GF-D8 (cell line): ENCODE results near the gene NQO2.
"Not testable (repeated sequence)": the region's sequence is repeated elsewhere in the genome, so short reads cannot be mapped to it uniquely, and the experiment has no call there.

Experiments used
- DNase-seq: peaks from one replicate; lab custom pipeline; 2025; lab: John Stamatoyannopoulos, UW

The NQO2 gene

DNA sequence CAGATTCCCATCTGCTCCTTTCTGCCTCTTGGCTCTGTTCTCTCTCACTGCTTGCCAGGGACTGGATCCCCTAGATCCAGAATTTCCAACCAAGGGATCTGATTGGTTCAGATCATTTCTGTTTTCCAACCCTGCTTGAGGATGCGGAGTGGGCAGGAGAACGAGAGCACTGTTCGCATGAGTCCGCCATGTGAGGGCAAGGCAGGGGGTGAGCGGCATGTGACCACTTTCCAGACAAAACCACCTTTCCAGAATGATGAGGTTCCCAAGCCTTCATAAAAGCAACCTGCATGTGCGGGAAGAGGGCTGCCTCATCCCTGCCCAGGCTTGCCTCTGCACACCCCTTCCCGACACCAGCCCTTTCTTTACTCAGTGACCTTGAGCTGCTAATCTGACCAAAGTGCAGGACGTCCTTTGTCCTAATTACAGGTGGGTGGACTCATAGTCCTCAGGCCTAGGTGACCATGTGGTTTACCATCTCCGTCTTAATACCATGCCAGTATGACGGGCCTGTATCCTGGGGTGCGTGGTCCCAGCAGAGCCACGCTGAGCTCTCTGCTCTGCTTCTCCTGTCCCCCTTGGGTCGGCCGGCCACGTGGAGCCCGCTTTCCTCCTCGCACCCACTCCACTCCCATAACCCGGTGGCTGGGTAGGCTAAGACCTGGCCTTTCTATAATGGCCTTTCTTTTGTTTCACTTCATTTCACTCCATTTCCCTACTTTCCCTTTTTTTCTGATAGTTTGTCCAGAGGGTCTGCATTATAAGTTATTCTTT is 14.4 kb downstream of the NQO2 start:
- no peak for DNase-seq

DNA sequence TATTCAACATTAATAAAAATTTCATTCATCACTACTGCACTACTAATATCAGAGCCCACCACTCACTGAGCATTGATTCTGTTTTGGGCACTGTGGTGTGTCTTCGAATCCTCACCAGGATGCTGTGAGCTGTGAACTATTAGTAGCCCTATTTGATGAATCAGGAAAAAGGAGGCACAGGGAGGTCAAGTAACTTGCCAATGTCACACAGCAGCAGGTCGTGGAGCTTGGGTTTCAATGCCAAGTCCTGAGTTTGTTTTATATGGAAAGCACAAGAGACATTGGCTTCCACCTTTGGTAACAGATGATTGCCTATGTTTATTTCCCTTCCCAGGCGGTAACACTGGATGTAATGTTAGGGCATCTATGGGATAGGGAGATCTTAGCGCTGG is 15.0 kb downstream of the NQO2 start:
- no peak for DNase-seq

DNA sequence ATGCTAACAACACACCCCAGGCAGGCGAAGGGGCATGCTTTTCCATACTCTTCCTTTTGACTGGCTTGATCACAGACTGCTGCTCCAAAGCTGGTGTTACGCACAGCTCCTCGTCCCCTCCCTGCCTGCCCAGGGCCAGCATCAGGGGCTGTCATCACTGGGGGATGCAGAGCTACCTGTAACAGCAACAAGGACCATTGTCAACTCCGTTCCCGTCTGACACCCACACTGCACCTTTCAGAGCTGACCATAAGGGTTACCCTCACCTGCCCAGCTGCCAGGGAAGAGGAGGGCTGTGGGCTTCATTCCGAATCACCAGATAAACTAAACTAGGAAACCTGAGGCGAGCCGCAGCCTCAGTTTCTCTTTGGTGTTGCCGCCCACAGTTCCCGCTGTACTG is 15.4 kb downstream of the NQO2 start:
- DNase-seq, result no peak

GRCh38 chr6:3016473-3017280 is 17.0 kb downstream of the NQO2 start:
- no peak for DNase-seq

DNA sequence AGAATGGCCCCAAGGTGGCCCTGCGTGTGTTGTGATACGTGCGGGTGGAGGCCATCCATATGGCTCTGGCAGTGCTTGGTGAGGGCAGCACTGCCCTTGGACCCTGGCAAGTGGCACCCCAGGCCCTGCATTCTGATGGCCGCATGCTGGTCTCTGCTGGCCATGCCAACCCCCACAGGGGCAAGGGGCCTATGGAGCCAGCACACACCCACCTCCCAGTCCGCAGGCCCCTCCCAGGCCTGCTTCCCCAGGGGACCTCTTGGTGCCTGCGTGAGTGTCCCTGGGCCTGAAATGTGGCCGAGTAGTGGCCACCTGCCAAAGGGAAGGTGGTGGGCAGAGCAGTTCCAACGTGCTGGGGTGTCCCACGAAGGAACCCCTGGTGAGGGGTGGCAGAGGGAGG is 17.6 kb downstream of the NQO2 start:
- no peak for DNase-seq

DNA sequence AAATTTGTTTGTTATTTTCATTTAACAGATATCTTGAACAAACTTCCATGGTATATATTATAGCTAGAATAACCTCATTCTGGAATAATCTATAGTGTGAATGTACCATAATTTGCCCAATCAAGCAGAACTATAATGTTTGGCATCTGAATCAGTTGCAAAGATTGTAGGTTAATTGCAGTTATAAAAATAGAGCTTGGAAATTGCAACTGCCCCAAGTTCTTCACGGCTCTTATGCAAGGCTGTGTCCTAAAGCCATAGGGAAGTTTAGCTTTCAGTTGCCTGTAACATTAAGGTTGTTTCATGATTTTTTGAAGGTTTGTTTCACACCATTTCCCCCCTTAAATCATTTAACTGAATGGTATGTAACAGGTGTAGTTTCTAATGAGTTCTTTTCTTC is 19.4 kb downstream of the NQO2 start:
- DNase-seq, result no peak

- no peak for DNase-seq
Observed at GRCh38 chr6:3019749-3020320, 20.1 kb downstream of the NQO2 start.

DNA sequence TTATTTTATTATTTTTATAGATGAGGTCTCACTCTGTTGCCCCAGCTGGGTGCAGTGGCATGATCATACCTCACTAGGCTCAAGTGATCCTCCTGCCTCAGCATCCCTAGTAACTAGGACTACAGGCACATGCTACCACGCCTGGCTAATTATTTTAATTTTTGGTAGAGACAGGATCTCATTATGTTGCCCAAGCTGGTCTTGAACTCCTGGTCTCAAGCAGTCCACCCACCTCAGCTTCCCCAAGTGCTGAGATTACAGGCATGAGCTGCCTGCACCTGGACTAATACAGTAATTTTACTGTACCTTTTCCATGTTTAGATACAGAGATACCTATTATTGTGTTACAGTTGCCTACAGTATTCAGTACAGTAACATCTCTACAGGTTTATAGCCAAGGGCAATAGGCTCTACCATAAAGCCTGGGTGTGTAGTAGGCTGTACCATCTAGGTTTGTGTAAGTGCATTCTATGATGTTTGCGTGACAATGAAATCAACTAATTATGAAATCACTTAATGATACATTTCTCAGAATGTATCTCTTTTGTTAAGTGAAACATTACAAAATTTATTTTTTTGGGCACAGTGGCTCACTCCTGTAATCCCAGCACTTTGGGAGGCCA is 21.4 kb downstream of the NQO2 start:
- DNase-seq, result not testable (repeated sequence)

DNA sequence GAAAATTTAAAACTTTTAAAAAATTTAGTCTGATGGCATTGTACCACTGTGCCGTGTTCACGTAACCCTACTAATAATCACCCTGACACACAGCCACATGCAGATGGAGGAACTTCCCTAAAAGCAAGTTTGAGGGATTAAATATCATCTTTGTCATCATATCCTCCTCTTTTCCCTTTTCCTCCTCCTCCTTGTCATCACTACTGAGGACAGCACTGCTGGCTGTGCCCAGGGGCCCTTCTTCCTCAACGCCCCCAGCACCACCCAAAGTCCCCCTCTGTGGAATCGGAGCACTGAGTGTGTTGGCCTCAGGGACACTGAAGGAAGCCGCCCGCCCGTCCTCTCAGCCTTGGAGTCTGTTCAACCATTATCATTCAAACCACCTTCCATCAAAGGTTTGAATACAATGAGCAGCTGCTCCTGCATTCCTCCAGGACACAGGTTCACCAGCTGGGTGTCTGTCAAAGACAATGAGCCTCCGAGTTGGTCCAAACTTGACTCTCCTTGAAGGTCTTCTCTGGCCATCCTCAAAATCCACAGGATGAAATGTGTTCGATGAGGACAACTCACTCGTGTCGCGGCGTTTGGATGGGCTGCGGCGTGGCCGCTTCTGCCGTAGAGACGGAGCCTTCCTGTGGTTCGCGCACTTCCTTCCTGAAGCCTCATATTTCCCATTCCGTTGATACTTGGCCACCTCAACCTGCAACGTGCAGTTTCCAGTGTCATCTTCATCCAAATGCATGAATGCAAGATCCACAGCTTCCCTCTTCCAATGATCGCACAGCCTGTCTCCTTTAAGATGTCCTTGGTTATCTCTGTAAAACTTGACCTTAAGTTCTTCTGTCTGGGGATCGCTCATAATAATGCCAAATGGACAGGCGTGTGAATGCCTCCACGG is 23.3 kb downstream of the NQO2 start:
- DNase-seq, result peak; percentile 70

GRCh38 chr6:3023663-3024483 is 24.2 kb downstream of the NQO2 start:
- peak; percentile 93 for DNase-seq

DNA sequence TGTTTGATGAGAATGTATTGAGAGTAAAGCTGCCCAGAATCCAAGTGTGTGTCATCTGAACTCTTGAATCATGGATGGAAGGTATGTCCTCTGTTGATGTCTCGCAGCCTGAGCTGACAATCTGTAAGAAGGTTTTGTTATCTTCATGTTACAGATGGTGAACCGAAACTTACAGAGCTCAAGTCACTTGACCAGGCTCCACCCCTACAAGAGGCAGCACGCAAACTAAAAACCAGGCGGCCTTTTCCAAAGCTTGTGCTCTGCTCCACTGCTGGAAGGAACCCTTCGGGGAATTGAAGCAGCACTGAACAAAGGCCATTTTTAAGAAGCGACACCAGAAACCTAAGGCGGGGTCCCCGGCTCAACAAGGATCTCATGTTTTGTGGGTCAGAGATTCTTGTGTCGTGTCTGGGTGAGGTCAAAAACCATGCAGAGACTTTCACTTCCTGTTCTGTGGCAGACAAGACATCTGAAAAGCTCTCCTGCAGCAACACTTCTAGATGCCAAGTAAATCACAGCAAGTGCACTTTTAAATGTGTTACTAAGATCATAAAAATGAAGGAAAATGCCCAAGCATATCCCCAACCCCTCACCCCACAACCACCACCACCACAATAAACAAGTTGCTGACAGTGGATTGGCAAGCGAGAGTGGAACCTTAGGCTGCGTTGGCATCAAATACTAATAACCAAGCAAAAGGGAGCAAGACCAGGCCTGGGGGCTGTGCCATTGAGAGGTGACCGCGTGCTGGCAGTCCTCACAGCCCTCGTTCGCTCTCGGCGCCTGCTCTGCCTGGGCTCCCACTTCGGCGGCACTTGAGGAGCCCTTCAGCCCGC is 27.3 kb downstream of the NQO2 start:
- no peak for DNase-seq

DNA sequence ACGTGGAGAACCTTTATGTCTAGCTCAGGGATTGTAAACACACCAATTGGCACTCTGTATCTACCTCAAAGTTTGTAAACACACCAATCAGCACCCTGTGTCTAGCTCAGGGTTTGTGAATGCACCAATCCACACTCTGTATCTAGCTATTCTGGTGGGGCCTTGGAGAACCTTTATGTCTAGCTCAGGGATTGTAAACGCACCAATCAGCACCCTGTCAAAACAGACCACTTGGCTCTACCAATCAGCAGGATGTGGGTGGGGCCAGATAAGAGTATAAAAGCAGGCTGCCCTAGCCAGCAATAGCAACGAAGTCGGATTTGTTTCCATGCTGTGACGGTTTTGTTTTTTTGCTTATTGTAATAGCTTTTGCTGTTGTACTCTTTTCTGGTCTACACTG is 28.5 kb downstream of the NQO2 start:
- DNase-seq, result not testable (repeated sequence)

- DNase-seq, result no peak
Observed at GRCh38 chr6:3031857-3032640, 32.4 kb downstream of the NQO2 start.

DNA sequence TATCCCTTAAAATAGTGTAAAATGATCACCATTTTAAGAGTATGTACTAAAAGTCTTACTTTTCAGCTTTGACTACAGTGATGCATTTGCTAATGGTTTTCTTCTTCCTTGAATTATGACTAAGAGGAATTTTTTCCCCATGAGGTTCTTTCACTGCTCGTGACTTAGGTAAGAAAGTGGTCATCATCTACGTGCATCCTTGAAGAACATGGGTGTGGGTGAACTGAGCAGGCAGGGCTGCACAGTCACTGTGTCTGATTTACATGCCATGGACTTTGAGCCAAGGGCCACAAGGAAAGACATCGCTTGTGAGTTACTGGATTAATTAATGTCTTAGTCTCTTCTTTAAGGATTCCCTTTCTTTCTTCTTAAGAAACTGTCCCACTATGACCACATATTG is 33.3 kb downstream of the NQO2 start:
- DNase-seq, result no peak

DNA sequence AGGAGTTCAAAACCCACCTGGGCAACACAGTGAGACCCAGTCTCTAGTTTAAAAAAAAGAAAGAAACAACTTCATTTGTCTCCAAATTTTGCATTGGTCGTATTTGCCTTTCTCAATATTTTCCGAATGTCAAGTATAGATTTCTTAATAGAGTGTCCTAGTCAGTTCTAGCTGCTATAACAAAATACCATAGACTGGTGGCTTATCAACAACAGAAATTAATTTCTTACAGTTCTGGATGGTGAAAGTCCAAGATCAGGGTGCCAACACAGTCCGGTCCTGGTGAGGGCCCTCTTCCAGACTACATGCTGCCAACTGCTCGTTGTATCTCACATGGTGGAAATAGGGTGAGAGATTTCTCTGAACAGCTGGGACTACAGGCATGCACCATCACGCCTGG is 34.0 kb downstream of the NQO2 start:
- DNase-seq, result no peak

- DNase-seq, result no peak
Observed at GRCh38 chr6:3035397-3035796, 35.7 kb downstream of the NQO2 start.

- no peak for DNase-seq
Observed at GRCh38 chr6:3036861-3037637, 37.4 kb downstream of the NQO2 start.
